ENCODE measurements around the gene HK3.
"Not testable (repeated sequence)": the region's sequence is repeated elsewhere in the genome, so short reads cannot be mapped to it uniquely, and the experiment has no call there.

GRCh38 chr5:176872586-176872985 lies 26.6 kb downstream of the HK3 start:
- not testable (repeated sequence) for TF ChIP-seq CTCF (IDR thresholded peaks at IDR 0.05; ENCODE audit: poor library complexity, severe bottlenecking); TAF1 (IDR thresholded peaks at IDR 0.05; ENCODE audit: low read depth); SMC3 (conservative IDR thresholded peaks at IDR 0.05; ENCODE audit: poor library complexity); EZH2 (IDR thresholded peaks at IDR 0.05; ENCODE audit: borderline replicate concordance, insufficient read depth, low read length, poor library complexity, severe bottlenecking); POLR2AphosphoS5 (IDR thresholded peaks at IDR 0.05); RAD21 (conservative IDR thresholded peaks at IDR 0.05); EP300 (conservative IDR thresholded peaks at IDR 0.05; ENCODE audit: poor library complexity, severe bottlenecking)

All from neural cell (in vitro differentiated cells).